KBM-7 (cell line): ENCODE results near the gene TNK2.

Experiments used
- DNase-seq: peaks from one replicate; pipeline ENCODE4 v3.0.0-alpha.2; 2015
- in situ Hi-C: fragments of 300-500 bp; cut with MboI; formaldehyde crosslinking; loops from 2 replicates; pipeline ENCODE4 v1.14.3; 2020; ENCODE audit warnings: low sequenced_read_pairs, low pct_unique_long_range_greater_than_20kb, mixed read lengths

The TNK2 gene

DNA sequence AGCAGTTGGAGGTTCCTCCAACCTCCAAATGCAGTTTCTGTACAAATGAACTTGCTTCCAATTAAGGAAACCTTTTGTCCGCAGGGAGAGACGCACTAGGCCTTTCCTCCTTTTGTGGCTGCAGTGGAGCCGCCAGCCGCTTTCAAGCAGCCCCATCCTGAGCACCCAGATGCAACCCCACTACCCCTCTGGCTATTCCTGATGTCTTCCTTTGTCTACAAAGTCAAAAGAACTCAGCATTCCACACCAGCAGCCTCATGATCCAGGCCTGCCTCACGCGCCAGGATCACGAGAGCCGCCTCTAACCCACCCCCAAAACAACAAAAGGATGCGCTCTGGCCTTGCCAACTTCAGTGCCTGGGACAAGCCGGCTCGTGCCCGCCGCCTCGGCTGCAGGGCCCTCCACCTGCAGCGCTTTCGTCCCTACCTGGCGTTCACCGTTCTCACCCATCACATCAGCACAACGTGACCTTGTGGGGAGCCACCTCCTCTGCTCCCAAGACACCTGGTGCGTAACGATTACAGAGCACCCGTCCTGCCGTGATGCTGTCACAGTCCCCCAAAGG, 48.4 kb downstream of the TNK2 start:
- in situ Hi-C loops: no loop called here
- DNase-seq: no peak

DNA sequence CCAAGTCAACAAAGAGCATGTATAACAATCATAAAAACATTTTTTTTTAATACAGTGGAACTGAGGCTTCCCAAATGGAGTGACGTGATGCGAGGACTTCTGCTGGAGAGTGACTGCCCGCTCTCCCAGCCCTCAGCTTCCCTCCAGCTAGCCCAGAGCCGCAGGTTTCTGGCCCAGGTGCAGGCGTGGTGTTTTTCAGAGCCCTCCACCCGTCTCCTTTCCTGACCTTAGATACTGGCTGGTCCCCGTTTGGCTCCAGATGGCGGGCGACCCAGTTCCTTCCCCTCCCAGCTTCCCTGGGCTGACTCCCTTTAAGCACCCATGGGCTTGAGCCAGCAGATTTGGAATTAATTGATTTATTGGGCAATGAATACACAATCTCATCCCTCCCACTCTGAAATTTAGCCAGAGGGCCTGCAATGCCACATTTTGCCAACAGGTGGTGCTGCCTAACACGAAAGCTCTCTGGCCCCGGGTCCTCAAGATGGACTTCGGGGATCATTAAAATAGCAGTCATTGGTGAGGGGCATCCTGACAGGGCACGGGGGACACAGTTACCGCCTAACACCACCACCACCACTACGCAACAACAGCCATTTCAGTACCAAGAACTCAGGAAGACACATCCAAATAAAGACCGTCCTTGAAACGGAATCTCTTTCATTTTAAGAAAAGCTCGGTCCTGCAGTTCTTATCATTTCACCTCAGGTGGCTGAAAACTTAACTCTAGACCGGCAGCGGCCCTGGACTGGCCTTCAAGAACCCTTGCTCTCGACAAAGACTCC, 49.1 kb downstream of the TNK2 start:
- peak; percentile 79 for DNase-seq
- in situ Hi-C loops: no loop called here

DNA sequence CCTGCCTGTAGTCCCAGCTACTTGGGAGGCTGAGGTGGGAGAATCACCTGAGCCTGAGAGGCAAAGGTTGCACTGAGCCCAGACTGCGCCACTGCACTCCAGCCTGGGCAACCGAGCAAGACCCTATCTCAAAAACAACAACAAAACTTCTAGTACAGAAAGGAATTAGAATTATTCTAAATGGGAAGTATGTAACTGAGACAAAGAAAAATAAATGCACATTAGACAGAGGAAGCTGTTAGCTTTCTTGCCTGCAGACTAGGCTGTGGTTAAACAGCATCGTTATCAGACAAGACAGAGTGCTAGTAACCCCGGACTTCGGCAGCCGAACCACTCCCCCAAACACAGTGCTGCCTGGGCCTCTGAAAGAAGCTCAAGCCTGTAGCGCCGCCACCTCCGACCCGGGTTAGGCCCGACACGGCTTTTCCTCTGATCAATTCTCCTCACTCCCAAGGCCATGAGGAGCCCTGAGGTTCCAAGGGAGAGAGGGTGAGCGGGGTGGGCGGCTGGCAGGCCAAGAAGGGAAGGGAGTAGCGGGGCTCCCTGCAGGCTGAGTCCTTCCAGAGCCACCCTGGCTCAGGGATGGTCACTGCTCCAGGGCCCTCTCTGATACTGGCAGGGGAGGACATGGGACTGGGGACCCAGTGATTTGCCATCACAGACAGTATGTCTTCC, 51.8 kb downstream of the TNK2 start:
- in situ Hi-C loops: no loop called here
- DNase-seq: peak; percentile 80

DNA sequence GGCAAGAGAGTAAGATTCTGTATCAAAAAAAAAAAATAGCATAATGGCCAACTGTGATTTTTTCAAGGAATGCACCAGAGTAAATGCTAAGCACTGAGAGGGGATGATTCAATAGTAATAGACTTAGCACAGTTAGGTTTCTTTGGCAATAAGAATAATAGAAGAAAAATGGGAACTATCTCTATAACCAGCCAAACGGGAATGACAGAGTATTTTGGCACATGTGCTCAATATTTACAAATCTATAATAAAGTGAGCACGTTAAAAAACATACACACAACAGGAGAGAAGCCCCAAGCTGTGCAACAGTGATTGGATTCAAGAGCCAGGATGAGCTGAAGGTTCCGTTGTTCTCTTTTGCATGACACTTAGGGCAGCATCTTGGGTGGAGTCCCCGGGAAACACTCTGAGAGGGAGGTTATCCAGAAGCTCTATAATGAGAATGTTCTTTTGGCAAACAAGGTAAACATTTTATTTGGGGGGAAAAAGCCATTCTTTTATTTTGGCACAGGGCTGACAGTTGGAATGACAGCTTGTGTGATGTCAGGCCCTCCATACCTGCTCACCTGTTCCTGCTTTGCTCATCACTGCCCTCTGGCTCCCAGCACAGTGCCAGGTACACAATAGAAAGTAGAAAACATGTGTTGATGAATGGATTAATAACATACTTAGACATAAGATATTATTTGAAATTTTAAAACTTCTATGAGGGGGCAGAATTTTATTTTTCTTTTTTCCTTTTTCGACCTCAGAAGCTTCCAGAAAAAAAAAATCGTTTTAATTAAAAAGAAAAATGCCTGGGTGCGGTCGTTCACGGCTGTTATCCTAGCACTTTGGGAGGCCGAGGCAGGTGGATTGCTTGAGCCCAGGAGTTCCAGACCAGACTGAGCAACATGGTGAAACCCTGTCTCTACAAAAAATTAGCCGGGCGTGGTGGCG, 52.6 kb downstream of the TNK2 start:
- no peak for DNase-seq
- in situ Hi-C loops: no loop called here

DNA sequence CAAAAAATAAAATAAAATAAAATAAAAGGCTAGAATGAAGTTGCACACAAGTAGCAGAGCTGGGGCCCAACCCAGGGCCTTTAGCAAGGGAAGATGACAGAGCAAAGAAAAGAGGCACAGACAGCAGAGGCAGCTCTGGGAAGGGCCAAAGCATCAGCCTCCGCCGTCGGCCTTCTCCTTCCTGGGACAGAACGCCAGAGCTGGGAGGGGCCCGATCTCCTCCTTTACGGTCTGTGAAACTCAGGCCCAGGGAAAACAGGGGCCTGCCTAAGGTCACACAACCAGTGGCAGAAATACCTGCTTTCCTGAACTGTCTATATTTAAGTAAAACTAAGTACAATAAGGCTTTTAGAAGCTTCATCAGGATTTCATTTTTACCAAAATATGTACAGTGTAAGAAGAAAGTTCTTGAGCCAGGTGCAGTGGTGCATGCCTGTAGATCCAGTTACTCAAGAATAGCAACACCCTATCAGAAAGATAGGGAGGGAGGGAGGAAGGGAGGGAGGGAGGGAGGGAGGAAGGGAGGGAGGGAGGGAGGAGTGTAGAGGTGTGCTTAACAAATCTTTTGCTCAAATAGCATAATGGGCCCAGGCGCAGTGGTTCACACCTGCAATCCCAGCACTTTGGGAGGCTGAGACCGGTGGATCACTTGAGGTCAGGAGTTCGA, 53.6 kb downstream of the TNK2 start:
- DNase-seq: no peak
- in situ Hi-C loops: no loop called here

DNA sequence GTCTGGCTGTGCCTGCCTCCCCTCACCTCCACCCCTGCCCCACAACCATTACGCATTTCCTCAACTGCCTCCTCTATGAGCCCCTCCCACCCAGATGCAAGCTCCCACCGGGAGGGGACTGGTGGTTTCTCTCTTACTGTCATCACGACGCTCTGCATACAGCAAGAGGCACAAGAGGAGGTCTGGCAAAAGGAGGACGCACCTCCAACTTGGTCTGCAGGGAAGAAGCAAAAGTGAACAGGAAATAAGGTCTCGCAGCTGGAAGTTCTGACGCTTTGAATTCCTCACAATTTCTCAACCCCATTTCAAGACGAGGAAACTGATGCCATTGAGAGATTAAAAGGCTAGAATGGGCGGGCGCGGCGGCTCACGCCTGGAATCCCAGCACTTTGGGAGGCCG, 54.4 kb downstream of the TNK2 start:
- no peak for DNase-seq
- in situ Hi-C loops: no loop called here

DNA sequence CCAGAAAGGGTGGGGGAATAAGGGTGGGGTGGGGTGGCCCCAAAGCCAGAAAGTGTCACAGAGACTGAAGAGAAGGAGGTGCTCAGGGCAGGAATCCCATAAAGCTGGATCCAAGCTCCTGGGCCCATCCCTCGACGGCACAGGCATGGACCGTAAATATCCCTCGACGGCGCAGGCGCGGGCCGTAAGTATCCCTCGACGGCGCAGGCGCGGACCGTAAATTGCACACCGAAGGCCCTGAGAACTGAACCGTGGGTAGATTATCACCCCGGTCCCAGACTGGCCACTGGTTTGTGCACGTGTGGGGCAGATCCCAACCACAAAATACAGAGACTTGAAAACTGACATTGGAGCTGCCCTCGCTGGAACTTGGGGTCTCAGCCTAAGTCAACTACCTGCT, 55.3 kb downstream of the TNK2 start:
- in situ Hi-C loops: no loop called here

DNA sequence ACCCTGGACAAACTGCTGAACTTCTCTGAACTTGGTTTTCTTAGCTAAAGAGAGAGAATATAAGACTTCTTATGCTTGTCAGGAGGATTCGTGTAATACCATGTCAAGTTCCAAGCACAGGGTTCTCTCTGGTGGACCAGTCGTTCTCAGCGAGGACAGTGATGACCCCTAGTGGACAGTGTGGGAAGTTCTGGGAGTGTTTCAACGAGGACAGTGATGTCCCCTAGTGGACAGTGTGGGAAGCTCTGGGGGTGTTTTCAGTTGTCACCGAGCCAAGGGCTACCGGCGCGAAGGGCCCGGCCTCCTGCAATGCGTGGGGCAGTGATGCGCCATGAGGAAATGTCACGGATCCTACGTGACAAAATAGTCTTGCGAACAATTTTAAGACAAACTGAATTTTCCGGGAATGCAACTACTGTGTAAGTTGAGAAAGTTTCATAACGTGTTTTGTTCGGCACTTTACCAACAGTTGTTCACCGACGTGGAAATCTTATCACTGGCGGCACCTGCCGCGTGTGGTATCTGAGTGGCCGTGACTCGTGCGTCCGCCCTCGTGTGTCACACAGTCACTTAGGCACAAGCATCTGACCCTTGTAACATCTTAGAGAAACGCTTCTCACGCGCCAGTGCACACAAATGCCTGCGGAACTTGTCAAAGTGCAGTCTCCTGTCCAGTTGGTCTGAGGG, 57.4 kb downstream of the TNK2 start:
- in situ Hi-C loops: no loop called here
- peak; percentile 93 for DNase-seq

More for the DNA sequence above, 55.3 kb downstream of the TNK2 start:
- no peak for DNase-seq

DNA sequence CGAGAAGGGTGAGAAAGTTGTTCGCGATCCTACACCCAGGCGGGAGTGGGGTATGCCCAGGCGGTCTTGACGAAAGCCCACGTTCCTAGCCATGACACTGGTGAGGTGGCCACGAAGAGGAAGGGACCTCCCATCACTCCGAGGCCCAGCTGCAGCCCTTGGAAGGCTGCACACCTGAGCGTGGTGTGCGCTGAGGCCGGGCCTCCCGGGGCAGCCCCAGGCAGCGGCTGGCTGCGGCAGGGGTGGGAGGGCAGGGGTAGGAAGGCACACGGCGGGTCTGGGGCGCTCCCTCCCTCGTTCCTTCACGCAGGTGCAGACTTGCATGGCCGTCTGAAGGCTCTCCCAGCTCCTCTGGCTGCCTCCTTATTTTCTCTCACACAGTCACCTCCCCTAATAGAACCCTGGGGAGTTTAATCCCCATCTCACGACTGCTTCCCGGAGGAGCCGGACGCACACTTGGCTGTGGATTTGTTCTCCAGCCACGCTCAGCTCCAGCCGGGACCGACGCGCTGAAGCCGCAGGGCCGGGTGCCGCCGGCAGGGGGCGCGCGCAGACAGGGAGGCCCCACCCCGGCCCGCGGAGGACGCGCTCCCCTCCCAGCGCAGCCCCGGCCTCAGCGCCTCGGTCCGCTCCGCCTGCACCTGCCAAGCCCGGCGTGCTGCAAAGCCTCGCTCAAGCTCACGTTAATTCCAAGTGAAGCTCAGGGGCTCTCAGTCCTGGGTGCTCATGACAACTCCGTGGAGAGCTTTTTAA, 58.9 kb downstream of the TNK2 start:
- no peak for DNase-seq
- in situ Hi-C loops: no loop called here

DNA sequence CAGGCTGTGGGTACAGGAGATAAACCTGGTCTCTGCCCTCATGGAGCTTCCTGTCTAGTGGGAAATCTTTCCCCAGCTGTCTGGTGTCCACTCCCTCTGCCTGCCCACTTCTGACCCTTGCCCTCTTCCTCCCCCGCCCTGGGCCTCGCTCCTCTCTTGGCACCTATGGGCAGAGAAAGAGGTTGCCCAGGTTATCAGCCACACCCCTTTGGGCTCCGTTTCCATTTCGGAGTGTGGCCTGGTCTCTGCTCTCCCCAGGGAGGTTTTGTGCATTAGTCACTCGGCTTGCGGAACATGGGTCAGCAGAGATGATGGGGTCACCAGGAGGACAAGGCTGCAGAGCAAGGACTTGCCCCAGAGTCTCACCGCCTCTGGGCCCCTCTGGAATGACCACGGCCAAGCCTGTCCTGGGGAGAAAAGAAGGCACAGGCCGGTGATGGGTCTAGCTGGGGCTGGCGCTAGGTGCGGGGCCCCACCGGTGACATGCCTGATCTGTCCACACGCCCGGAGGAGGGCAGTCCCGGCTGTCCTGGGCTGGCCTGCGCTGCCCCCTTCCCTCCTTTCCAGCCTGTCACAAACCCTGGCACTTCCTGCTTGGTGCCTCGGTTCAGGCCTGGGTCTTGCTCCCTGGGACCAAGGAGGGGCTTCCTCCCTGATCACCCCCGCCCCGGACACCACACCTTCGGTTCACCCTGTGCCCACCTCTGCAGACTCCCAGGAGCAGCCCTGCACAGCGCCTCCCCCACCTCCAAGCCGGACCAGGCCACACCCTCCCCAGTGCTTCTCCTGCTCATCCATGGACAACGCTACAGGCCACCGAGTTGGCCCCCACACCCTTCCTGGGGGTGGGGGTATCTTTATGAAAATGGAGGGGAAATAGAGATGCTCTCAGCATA, 61.0 kb downstream of the TNK2 start:
- in situ Hi-C loops: no loop called here

DNA sequence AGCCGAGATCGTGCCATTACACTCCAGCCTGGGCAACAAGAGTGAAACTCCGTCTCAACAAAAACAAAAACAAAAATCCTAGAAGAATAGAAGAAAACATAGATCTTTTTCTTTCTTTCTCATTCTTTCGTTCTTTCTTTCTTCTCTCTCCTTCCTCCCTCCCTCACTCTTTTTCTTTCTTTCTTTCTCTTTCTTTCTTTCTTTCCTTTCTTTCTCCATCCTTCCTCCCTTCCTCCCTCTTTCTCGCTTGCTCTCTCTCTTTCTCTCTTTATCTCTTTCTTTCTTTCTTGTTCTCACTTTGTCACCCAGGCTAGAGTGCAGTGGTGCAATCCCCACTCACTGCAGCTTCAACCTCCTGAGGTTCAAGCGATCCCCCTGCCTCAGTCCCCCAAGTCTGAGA, 62.9 kb downstream of the TNK2 start:
- no peak for DNase-seq
- in situ Hi-C loops: no loop called here

More for the DNA sequence above, 61.0 kb downstream of the TNK2 start:
- no peak for DNase-seq

DNA sequence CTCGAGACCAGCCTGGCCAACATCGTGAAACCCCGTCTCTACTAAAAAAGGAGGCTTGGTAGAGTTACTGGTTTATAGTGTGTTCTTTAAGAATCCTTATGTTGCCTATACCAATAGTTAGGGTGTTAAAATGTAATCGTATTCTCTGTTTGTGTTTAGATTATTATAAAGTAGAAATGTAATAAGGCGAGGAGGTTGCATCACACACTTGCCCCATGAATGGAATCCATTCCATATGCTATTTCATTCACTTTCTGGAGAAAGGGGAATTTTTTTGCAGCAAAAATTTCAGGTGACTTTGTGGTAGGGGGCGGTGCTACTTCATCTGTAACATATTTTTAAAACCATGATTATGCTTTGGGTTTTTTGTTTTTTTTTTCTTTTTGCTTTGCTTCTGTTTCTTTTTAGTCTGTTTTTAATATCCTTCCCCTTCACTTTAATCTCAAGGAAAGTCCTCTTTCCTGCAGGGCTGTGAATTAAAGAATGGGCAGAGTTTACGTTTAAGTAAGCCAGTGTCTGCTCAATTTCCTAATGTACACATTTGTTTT, 63.6 kb downstream of the TNK2 start:
- in situ Hi-C loops: no loop called here
- DNase-seq: no peak

DNA sequence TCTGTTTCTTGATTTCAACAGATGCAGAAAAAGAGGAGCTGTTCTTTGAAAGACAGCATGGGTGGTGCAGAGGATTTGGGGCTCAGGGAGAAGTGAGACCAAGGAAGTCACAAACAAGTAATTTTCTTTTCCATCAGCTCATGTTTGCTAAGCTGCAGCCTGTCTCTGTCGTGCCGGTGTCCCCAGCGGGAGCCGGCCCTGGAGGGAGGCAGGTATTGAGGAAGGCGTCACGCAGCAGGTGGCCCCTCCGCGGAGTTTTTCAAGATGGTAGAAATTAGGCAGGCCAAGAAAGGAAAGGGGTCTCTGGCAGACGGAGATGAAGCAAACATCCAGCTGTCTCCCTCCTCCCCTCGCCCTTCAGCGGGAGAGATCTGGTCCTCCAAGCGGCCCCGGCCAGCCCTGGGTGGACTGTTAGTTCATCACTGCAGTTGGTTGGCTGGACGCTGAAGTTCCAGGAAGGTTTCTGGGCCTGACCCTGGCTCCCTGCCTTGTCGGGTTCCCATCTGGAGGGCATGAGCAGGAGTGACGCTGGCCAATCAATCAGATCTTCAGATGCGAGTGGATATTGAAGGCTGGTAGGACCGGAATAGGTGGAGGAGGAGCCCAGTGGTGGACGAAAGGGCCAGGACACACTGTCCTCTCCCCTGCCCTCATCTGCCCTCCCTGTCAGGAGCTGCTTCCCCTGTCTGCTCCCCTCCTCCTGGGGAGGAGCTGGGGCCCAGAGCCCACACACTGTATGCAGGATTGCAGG, 68.9 kb downstream of the TNK2 start:
- no peak for DNase-seq
- in situ Hi-C loops: no loop called here

DNA sequence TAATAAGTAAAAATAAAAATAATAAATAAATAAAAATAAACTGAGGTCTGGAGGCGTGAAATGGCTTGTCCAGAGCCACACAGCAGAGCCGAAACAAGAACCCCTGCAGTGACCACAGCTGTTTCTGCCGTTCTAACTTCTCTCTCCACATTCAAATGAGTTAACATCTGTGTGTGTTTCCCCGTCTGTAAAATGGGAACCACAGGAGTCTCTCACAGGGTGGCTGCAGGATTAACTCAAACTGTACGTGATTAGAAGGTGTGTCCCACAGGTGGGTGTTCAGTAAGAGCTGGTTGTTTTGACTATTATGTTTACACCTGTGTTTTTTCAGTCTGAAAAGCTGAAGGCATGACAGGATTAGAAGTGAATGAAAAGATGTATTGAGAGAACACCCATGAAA, 69.6 kb downstream of the TNK2 start:
- DNase-seq: no peak
- in situ Hi-C loops: no loop called here

DNA sequence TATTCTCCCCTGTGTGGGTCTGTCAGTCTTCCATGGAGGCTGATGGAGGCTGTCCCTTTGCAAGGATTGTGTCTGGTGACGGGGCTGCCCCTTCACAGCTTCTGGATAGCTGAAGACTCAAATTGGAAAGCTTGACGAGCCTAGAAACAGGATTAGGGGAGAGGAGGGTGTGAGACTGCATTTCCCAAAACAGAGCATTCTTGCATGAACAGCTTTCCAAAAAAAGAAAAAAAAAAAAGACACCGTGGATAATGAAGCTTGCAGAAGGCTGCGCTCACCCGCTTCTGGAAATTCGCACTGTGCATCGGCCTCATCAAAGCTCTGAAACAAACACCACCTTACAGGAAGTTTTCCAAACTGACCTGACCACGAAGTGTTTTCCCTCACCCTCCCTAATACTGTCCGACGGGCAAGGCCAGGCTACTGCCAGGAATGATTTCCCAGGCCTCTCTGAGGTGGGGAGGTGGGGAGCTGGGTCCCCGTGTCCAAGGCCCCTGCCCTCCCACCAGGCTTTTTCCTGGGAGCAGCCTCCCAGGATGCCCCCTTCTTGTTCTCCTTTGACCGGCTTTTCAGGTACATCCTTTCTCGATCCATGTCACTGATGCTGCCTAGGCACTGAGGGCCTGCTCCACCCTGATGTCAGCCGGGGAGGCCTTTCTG, 71.7 kb downstream of the TNK2 start:
- DNase-seq: no peak
- in situ Hi-C loops: no loop called here
